Testis (tissue), 2 donors: Measurements from ENCODE around the gene SLC18A2.
"Not testable (repeated sequence)": the region's sequence is repeated elsewhere in the genome, so short reads cannot be mapped to it uniquely, and the experiment has no call there.

Experiments used
- CTCF ChIP-seq, 3 experiments: fragments of 450-650 bp in 2 of 3; fragments of 200-600 bp in 1 of 3; sonication (generic) in 1 of 3; IDR thresholded peaks; one replicate each; pipeline ENCODE4 v1.5.1; 2016 to 2019; ENCODE audit warnings: antibody characterized with exemption in 3 of 3, mild to moderate bottlenecking in 2 of 3, moderate library complexity in 1 of 3
- POLR2A ChIP-seq: fragments of 450-650 bp; IDR thresholded peaks from one replicate; pipeline ENCODE4 v1.6.1; 2017; ENCODE audit warnings: antibody characterized with exemption, mild to moderate bottlenecking, moderate library complexity

GRCh38 chr10:117290872-117291271 is 50.0 kb downstream of the SLC18A2 start:
- not testable (repeated sequence) for TF ChIP-seq CTCF (IDR thresholded peaks at IDR 0.05); POLR2A
